Upper lobe of left lung (tissue), 6 donors: ENCODE results near the gene AP3B2. TPM values are rescaled to one million over a fixed set of nuclear protein-coding genes. Genes with fewer than 3 reads are reported as not detected.

ENCODE experiments used
- ATAC-seq, 2 donors: fragments of 200-7000 bp; cut with Tn5 transposase; one replicate each; pipeline ENCODE4 v1.9.1; 2022; ENCODE audit warnings: mild to moderate bottlenecking in 2 of 2, moderate library complexity in 2 of 2; ENCODE audit not compliant: low FRiP score in 2 of 2
- DNase-seq, 2 donors: peaks; one replicate each; pipeline ENCODE4 v3.0.0-alpha.2; 2019 to 2020
- H3K27ac ChIP-seq, 4 donors: fragments of 200-600 bp; sonication (generic); one replicate each; pipeline ENCODE4 v1.5.1; 2016 to 2019
- H3K27me3 ChIP-seq, 4 donors: fragments of 200-600 bp; sonication (generic); one replicate each; pipeline ENCODE4 v1.5.1; 2017 to 2019
- H3K36me3 ChIP-seq, 4 donors: fragments of 200-600 bp; sonication (generic); one replicate each; pipeline ENCODE4 v1.5.1; 2016 to 2019
- H3K4me1 ChIP-seq, 4 donors: fragments of 200-600 bp; sonication (generic); one replicate each; pipeline ENCODE4 v1.5.1; 2018 to 2019
- H3K4me3 ChIP-seq, 4 donors: fragments of 200-600 bp; sonication (generic); one replicate each; pipeline ENCODE4 v1.5.1; 2017 to 2019; ENCODE audit warnings: mild to moderate bottlenecking in 2 of 4, moderate library complexity in 1 of 4
- H3K9me3 ChIP-seq, 4 donors: fragments of 200-600 bp; sonication (generic); one replicate each; pipeline ENCODE4 v1.5.1; 2018 to 2019
- EP300 ChIP-seq, 4 donors: sonication (generic); formaldehyde crosslinking; IDR thresholded peaks; one replicate each; pipeline ENCODE4 v1.5.1; 2017; ENCODE audit warnings: antibody characterized with exemption in 4 of 4, control low read depth in 2 of 4
- POLR2A ChIP-seq, 4 donors: fragments of 450-650 bp; IDR thresholded peaks; one replicate each; pipeline ENCODE4 v1.5.1; 2016 to 2017; ENCODE audit warnings: antibody characterized with exemption in 4 of 4, mild to moderate bottlenecking in 2 of 4
- POLR2AphosphoS5 ChIP-seq, 2 donors: sonication (generic); formaldehyde crosslinking; IDR thresholded peaks; one replicate each; pipeline ENCODE4 v1.5.1; 2017; ENCODE audit warnings: antibody characterized with exemption in 2 of 2
- WGBS, 2 donors: methylation state at CpG; one replicate each; pipeline ENCODE4 v1.1.5; 2017 to 2018; 5-methylcytosine and 5-hydroxymethylcytosine counted together
- total RNA-seq, 6 donors: library from RNA; depleted of rRNA in 4 of 6; stranded (reverse); fragments of >200 nt in 4 of 6; gene quantifications; one replicate each; pipeline versions ENCODE4 v1.1.0 to v1.2.1, GENCODE V29; 2016 to 2021
- TF ChIP-seq, protein P1 (sequence below), 6 experiments: fragments of 450-650 bp in 4 of 6; fragments of 200-600 bp in 2 of 6; sonication (generic) in 2 of 6; IDR thresholded peaks; one replicate each; pipeline ENCODE4 v1.5.1; 2016 to 2019; ENCODE audit warnings: antibody characterized with exemption in 6 of 6
- donor health status: DM: no; HTN: no; CAD: no; lungs with moderate emphysema.
- donor health status: DM: no; HTN: yes; CAD: no; lungs with severe emphysema.

Gene AP3B2
- total RNA-seq, 6 donors from 2014 or later: 0.39 to 25.1 (median 3.8) TPM

DNA sequence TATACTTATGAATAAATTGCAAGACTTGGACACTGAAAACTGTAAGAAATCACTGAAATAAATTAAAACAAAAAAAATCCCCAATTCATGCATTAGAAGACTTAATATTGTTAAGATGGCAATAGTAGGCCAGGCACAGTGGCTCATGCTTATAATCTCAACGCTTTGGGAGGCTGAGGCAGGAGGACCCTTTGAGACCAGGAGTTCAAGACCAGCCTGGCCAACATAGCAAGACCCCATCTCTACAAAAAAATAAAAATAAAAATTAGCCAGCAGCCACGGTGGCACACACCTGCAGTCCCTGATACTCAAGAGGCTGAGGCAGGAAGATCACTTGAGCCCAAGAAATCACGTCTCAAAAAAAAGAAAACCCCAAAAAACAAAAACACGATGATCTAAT is 98.3 kb downstream of the AP3B2 start:
- no peak overlapping the region for H3K4me3 ChIP-seq
- ATAC-seq: no peak
- no peaks in the 10 kb centered on the region for H3K27me3 ChIP-seq
- H3K4me1 ChIP-seq: no peaks in the 10 kb centered on the region
- DNase-seq: no peak
- TF ChIP-seq, protein P1, sequence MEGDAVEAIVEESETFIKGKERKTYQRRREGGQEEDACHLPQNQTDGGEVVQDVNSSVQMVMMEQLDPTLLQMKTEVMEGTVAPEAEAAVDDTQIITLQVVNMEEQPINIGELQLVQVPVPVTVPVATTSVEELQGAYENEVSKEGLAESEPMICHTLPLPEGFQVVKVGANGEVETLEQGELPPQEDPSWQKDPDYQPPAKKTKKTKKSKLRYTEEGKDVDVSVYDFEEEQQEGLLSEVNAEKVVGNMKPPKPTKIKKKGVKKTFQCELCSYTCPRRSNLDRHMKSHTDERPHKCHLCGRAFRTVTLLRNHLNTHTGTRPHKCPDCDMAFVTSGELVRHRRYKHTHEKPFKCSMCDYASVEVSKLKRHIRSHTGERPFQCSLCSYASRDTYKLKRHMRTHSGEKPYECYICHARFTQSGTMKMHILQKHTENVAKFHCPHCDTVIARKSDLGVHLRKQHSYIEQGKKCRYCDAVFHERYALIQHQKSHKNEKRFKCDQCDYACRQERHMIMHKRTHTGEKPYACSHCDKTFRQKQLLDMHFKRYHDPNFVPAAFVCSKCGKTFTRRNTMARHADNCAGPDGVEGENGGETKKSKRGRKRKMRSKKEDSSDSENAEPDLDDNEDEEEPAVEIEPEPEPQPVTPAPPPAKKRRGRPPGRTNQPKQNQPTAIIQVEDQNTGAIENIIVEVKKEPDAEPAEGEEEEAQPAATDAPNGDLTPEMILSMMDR (IDR thresholded peaks at IDR 0.05): no peak
- TF ChIP-seq POLR2A (IDR thresholded peaks at IDR 0.05): no peak
- no peak for TF ChIP-seq POLR2AphosphoS5 (IDR thresholded peaks at IDR 0.05)
- TF ChIP-seq EP300 (IDR thresholded peaks at IDR 0.05): no peak
- no peak overlapping the region for H3K27ac ChIP-seq
- no peaks in the 10 kb centered on the region for H3K9me3 ChIP-seq
- 83 to 87% methylated on average over 4 of the region's 4 CpGs for WGBS, 2 donors
- H3K36me3 ChIP-seq: no peaks in the 10 kb centered on the region

Other genes with a start within 250 kb of the AP3B2 start
- gene RPS17, start 169.4 kb downstream of the AP3B2 start, total RNA-seq: 1,000 to 10,000 TPM in 4 of 6 donors, 100 to 1,000 TPM in 2; 299 to 1,601 (median 1,108) TPM
- 1 to 10 TPM in 5 of 6 donors, under 1 TPM in 1; 0.76 to 3.4 (median 1.7) TPM for gene CPEB1, start 62.5 kb downstream of the AP3B2 start, total RNA-seq
- gene FSD2, start 96.2 kb upstream of the AP3B2 start, total RNA-seq: under 1 TPM in 1 of 6 donors, not detected in 5; 0.86 TPM
- 10 to 100 TPM; 10.6 to 15.7 (median 11.6) TPM for gene WHAMM, start 99.8 kb upstream of the AP3B2 start, total RNA-seq
- 10 to 100 TPM; 11.3 to 76.5 (median 26.5) TPM for gene HOMER2, start 242.8 kb upstream of the AP3B2 start, total RNA-seq